Thoracic aorta (tissue), 2 donors: ENCODE results near the gene HDAC4. TPM values are rescaled to one million over a fixed set of nuclear protein-coding genes. Genes with fewer than 3 reads are reported as not detected.

ENCODE experiments used
- ATAC-seq: fragments of 150-250 bp; one replicate; pipeline ENCODE4 v1.8.0; 2017; ENCODE audit warnings: low read depth; ENCODE audit not compliant: insufficient number of reproducible peaks, low FRiP score
- DNase-seq: peaks from one replicate; pipeline ENCODE4 v3.0.0-alpha.2; 2020; ENCODE audit warnings: low spot score
- H3K27ac ChIP-seq, 2 donors: fragments of 200-600 bp; sonication (generic); 1 replicate in 1 of 2; 2 replicates in 1 of 2; pipeline ENCODE4 v1.5.1; 2016; ENCODE audit warnings: mild to moderate bottlenecking in 2 of 2, moderate library complexity in 2 of 2
- H3K27me3 ChIP-seq: fragments of 200-600 bp; sonication (generic); replicated peaks from 2 replicates; pipeline ENCODE4 v1.6.0; 2016; ENCODE audit warnings: mild to moderate bottlenecking; ENCODE audit not compliant: insufficient read depth
- H3K36me3 ChIP-seq: fragments of 200-600 bp; sonication (generic); one replicate; pipeline ENCODE4 v1.5.1; 2016
- H3K4me1 ChIP-seq, 2 donors: fragments of 200-600 bp; sonication (generic); 1 replicate in 1 of 2; 2 replicates in 1 of 2; pipeline versions ENCODE4 v1.5.1 to v1.6.0; 2016; ENCODE audit warnings: low read depth in 2 of 2, mild to moderate bottlenecking in 1 of 2; ENCODE audit not compliant: control insufficient read depth in 1 of 2
- H3K4me3 ChIP-seq: fragments of 200-600 bp; sonication (generic); 2 replicates; pipeline ENCODE4 v1.5.1; 2016; ENCODE audit warnings: mild to moderate bottlenecking
- H3K9me3 ChIP-seq: fragments of 200-600 bp; sonication (generic); 2 replicates; pipeline ENCODE4 v1.5.1; 2016
- total RNA-seq, 2 donors: library from RNA; depleted of rRNA; stranded (reverse); fragments of >200 nt; gene quantifications; one replicate each; pipeline versions ENCODE4 v1.1.0 to v1.2.3, GENCODE V29; 2016
- TF ChIP-seq, protein P1 (sequence below): fragments of 200-600 bp; sonication (generic); IDR thresholded peaks from one replicate; pipeline ENCODE4 v1.5.1; 2019; ENCODE audit warnings: antibody characterized with exemption

HDAC4 gene
- total RNA-seq, 2 donors from 2014 or later = 79.2 to 163 TPM

- TF ChIP-seq, protein P1, sequence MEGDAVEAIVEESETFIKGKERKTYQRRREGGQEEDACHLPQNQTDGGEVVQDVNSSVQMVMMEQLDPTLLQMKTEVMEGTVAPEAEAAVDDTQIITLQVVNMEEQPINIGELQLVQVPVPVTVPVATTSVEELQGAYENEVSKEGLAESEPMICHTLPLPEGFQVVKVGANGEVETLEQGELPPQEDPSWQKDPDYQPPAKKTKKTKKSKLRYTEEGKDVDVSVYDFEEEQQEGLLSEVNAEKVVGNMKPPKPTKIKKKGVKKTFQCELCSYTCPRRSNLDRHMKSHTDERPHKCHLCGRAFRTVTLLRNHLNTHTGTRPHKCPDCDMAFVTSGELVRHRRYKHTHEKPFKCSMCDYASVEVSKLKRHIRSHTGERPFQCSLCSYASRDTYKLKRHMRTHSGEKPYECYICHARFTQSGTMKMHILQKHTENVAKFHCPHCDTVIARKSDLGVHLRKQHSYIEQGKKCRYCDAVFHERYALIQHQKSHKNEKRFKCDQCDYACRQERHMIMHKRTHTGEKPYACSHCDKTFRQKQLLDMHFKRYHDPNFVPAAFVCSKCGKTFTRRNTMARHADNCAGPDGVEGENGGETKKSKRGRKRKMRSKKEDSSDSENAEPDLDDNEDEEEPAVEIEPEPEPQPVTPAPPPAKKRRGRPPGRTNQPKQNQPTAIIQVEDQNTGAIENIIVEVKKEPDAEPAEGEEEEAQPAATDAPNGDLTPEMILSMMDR = no peak
- Histone ChIP-seq H3K27me3 (no peaks in the 10 kb centered on the region), H3K36me3 (peaks cover 13% of the 10 kb centered on the region), H3K9me3 (no peaks in the 10 kb centered on the region), H3K4me3 (no peak overlapping the region), H3K4me1 (peaks cover 3 to 17% of the 10 kb centered on the region in 2 donors), H3K27ac (no peak overlapping the region)
- no peak for DNase-seq
- ATAC-seq = no peak
Observed at GRCh38 chr2:239149501-239149900, 251.3 kb downstream of the HDAC4 start.

DNA sequence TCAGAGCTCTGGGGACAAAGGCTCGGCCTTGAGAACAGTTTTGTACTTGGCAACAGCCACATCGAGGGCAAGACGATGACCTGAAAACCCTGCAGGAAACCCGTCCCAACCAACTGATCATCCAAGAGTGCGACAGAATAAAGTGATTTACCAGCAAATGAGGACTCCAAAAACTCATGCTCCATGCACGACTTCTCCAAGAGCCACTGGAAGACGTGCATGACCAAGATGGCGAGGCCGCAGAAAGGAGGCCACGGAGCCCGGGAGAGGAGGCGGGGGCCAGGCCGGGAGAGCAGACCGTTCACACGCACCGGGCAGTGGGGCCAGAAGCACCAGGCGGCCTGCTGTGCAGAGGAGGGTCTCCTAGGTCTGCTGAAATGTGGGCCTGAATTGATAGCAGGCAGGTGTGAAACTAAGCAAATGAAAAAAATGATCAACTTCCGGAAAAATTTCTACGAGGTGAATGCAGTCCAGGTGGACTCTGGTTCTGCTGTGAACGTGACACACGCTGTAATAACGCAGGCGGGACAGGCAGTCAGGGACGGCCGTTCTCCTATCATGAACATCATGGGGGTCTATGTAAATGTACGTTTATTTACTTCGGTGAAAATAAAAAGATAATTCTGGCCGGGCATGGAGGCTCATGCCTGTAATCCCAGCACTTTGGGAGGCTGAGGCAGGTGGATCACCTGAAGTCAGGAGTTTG, 252.2 kb downstream of the HDAC4 start:
- Histone ChIP-seq H3K4me1 (peaks cover 3 to 17% of the 10 kb centered on the region in 2 donors), H3K27me3 (no peaks in the 10 kb centered on the region), H3K27ac (no peak overlapping the region), H3K4me3 (no peak overlapping the region), H3K36me3 (peaks cover 13% of the 10 kb centered on the region), H3K9me3 (no peaks in the 10 kb centered on the region)
- DNase-seq (no peak), ATAC-seq (no peak)
- TF ChIP-seq, protein P1 = no peak

DNA sequence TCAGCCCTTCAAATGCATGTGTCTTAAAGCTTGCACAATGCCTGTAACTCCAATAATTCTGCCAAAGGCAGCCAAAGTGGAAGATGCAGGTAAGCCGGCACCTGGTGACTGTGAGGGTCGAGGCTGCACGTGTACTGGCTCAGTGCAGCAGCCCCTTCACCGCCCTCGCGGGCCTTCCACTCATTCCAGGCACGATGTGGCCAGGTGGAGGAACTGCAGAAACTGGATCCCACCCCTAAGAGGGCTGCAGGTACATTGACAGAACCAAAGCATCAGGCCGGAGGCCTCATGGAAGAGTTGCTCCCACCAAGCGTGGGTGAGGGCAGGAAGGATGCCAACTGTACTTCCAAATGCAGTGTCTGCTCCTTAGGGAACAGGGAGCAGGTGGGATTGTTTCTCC, 253.4 kb downstream of the HDAC4 start:
- Histone ChIP-seq H3K27me3 (no peaks in the 10 kb centered on the region), H3K4me3 (no peak overlapping the region), H3K27ac (no peak overlapping the region), H3K36me3 (peaks cover 13% of the 10 kb centered on the region), H3K4me1 (peaks cover 3 to 15% of the 10 kb centered on the region in 2 donors), H3K9me3 (no peaks in the 10 kb centered on the region)
- ATAC-seq = no peak
- TF ChIP-seq, protein P1 = no peak
- no peak for DNase-seq

DNA sequence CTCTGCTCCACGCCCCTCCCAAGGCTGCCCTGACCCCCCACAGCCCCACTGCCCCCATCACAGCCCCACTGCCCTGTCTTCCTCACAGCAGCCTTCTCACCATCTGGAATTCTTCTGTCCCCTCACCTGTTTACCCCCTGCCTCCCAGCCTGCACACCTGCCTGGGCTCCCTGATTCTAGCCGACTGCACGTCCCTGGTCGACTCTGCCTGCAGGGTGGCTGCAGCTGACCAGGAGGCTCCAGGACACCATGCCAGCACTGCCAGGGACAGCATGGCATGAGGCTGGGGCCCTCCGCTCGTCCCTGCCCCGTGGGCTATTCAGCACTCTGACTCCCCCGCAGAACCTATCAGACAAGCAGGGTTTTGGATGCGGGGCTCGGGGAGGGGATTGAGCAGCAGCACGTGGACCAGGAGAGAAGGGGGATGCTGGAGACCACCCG, 254.1 kb downstream of the HDAC4 start:
- TF ChIP-seq, protein P1 = no peak
- peaks cover 3 to 10% of the 10 kb centered on the region in 2 donors for H3K4me1 ChIP-seq
- no peak overlapping the region for H3K4me3 ChIP-seq
- DNase-seq (no peak), ATAC-seq (no peak)
- H3K36me3 ChIP-seq = peaks cover 13% of the 10 kb centered on the region
- no peaks in the 10 kb centered on the region for H3K27me3 ChIP-seq
- no peak overlapping the region for H3K27ac ChIP-seq
- no peaks in the 10 kb centered on the region for H3K9me3 ChIP-seq

DNA sequence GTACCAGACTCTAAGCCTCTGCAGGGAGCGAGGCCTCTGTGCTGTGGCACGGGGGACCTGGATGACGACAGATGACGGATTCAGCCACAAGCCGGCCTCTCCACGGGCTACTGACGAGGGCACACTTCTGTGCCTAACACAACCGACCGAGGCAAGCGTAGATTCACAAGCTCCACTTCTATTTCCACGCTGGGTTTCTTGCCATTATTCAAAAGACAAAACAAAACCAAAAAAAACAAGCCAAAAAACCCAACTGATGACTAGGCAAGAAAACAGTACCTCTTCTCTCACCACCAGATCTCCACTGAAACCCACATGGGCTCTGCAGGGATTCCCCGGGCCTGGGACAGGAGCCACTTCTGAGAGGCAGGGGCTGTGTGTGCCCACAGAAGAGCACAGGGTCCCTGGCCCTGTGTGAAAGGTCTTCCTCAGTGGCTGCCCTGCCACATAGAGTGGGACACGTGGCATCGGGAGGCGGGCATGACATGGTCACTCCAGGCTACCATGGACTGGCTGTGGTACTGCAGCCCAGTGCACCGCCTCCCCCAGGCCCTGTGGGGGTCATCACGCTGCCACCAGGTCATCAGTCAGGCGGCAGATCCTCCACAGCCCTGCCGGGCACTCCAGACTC, 254.7 kb downstream of the HDAC4 start:
- ATAC-seq (no peak), DNase-seq (no peak)
- Histone ChIP-seq H3K4me1 (peaks cover 1 to 4% of the 10 kb centered on the region in 2 donors), H3K36me3 (peaks cover 13% of the 10 kb centered on the region), H3K27ac (no peak overlapping the region), H3K27me3 (no peaks in the 10 kb centered on the region), H3K9me3 (no peaks in the 10 kb centered on the region), H3K4me3 (no peak overlapping the region)
- TF ChIP-seq, protein P1 = no peak
